ENCODE measurements around the gene ARHGAP9.

The ARHGAP9 gene

GRCh38 chr12:57471661-57472060 is 8.0 kb downstream of the ARHGAP9 start:
- no peak for DNase-seq

DNA sequence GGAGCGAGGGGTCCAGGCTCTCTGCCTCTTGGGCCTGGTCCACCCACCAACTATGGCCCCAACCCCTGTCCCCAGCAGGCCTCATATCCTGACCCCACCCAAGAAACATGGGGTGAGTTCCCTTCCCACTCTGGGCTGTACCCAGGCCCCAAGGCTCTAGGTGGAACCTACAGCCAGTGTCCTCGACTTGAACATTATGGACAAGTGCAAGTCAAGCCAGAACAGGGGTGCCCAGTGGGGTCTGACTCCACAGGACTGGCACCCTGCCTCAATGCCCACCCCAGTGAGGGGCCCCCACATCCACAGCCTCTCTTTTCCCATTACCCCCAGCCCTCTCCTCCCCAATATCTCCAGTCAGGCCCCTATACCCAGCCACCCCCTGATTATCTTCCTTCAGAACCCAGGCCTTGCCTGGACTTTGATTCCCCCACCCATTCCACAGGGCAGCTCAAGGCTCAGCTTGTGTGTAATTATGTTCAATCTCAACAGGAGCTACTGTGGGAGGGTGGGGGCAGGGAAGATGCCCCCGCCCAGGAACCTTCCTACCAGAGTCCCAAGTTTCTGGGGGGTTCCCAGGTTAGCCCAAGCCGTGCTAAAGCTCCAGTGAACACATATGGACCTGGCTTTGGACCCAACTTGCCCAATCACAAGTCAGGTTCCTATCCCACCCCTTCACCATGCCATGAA is 8.6 kb downstream of the ARHGAP9 start:
- no peak for DNase-seq

GRCh38 chr12:57470286-57470969 is 9.2 kb downstream of the ARHGAP9 start:
- no peak for DNase-seq

GRCh38 chr12:57469296-57470164 is 10.1 kb downstream of the ARHGAP9 start:
- DNase-seq = no peak

GRCh38 chr12:57467915-57468314 is 11.8 kb downstream of the ARHGAP9 start:
- no peak for DNase-seq

- DNase-seq = no peak
Observed at GRCh38 chr12:57467212-57467874, 12.3 kb downstream of the ARHGAP9 start.

DNA sequence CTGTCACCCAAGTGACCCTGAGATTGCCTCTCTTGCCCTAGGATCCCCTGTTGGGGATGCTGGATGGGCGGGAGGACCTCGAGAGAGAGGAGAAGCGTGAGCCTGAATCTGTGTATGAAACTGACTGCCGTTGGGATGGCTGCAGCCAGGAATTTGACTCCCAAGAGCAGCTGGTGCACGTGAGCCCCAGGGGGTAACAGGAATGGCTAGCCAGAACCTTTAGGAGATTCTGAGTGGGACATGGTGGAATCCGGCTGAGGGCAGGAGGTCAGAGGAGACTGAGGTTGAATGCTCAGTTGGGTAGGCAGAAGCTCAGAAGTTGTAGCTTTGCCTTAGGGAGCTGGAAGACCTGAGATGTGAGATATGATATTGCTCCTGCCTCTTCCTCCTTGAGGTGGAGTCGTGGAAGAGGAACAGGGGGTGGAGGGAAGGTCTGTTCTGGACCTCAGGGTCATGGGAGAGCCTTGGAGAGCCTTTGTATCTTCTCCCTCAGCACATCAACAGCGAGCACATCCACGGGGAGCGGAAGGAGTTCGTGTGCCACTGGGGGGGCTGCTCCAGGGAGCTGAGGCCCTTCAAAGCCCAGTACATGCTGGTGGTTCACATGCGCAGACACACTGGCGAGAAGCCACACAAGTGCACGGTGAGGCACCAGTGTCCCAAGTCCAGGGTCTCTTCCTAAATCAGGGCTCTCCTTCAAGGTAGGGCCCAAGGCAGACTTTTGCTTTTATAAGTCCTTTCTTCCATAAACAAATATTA is 13.7 kb downstream of the ARHGAP9 start:
- no peak for DNase-seq

- no peak for DNase-seq
Observed at GRCh38 chr12:57465030-57465746, 14.5 kb downstream of the ARHGAP9 start.

- no peak for DNase-seq
Observed at GRCh38 chr12:57464569-57464968, 15.1 kb downstream of the ARHGAP9 start.

DNA sequence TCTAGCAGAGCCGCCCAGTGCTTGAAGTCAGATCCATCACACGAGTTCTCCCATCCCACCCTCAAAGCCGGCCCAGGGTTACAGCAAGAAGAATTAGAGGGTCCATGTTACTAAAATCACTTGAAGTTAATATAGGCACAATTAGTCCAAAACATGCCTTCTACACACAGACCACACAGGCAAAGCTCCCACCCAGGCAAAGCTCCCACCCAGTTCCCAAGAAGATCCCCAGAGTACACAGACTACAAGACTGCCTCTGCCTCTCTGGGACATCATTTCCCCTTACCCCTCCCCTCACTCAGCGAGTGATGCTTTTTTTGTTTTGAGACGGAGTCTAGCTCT is 16.8 kb downstream of the ARHGAP9 start:
- DNase-seq = no peak

GRCh38 chr12:57462251-57462911 is 17.3 kb downstream of the ARHGAP9 start:
- DNase-seq = peak; percentile 88

GRCh38 chr12:57461917-57462250 is 17.8 kb downstream of the ARHGAP9 start:
- DNase-seq = no peak

GRCh38 chr12:57461276-57461916 is 18.3 kb downstream of the ARHGAP9 start:
- no peak for DNase-seq

GRCh38 chr12:57460841-57461275 is 18.8 kb downstream of the ARHGAP9 start:
- DNase-seq = no peak

DNA sequence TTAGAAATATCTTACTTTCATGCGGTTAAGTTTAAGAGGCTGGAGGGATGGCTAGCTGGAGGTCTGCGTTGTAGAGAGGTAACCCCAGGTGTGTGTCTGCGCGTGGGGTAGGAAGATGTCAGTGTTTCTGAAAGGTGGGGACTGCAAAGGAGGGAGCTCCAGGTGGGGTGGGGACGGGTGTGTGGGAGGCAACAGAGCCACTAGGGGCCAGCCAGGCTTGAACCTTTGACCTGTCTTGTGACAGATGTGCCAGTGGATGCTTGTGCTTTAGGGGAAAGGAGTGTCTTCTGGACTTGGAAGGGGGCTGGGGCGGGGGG is 19.2 kb downstream of the ARHGAP9 start:
- no peak for DNase-seq

- no peak for DNase-seq
Observed at GRCh38 chr12:57459750-57460467, 19.8 kb downstream of the ARHGAP9 start, which contains the start of gene GLI1. GLI1 (plus strand) TSS chr12:57459785; CDS start chr12:57463692, 3,907 bp downstream.

DNA sequence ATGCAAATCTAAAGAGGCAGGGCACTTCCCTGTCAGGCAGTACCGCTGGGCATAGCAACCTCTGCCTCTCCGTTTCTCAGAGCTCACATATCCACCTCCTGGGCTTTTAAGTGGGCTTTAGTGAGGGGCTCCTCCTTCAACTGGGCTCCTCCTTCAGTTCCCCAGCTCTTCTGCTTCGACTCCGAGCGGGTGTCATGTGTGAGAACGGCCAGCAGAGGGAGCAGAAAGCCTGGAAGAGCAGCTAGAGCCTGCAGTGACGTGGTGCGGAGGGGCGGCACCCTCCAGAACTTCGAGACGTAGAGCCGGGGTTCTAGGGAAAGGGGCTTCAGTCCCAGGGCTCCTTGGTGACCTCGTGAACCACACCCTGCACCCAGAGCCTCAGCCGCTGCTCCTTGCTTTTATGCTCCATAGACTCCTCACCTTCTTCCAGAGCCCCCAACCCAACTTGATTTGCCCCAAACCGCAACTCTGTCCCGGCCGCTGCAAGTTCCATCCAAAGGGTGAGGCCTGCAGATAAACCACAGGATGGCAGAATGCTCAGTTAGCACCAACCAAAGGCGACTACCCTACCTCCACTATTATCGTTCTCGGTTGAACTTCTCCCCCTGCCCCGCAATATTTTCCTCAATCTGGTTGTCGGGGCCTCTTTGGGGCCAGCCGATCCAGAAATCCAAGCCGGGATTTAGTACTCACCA is 20.5 kb downstream of the ARHGAP9 start:
- peak; percentile 94 for DNase-seq

DNA sequence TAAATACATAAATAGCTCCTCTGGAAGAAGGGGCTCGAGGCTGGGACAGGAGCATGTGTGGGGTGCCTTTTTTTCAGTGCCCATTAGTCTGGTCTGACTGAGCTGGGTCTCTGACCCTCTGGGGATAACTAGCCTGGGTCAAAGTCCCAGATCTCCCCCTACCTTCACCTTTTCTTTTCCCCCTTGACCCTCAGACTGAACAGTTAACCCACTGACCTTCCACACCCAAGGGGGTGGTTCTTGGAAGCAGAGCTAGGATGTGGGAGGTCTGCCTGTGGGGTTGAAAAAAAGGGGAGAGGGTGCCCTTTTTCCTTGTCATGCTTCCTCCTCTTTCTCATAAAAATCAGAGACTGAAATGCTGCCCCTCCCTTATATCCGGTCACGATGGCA is 21.0 kb downstream of the ARHGAP9 start:
- DNase-seq = no peak

DNA sequence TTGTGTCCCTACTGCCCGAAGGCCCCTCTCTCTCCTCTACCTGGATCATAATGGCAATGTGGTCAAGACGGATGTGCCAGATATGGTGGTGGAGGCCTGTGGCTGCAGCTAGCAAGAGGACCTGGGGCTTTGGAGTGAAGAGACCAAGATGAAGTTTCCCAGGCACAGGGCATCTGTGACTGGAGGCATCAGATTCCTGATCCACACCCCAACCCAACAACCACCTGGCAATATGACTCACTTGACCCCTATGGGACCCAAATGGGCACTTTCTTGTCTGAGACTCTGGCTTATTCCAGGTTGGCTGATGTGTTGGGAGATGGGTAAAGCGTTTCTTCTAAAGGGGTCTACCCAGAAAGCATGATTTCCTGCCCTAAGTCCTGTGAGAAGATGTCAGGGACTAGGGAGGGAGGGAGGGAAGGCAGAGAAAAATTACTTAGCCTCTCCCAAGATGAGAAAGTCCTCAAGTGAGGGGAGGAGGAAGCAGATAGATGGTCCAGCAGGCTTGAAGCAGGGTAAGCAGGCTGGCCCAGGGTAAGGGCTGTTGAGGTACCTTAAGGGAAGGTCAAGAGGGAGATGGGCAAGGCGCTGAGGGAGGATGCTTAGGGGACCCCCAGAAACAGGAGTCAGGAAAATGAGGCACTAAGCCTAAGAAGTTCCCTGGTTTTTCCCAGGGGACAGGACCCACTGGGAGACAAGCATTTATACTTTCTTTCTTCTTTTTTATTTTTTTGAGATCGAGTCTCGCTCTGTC is 22.8 kb downstream of the ARHGAP9 start:
- no peak for DNase-seq

All from NCI-H1436 (cell line).